Activated CD4-positive, alpha-beta T cell treated with anti-CD3 and anti-CD28 coated beads for 24 hours (primary cell): ENCODE measurements around the gene WDR55.
A peak's percentile ranks its signal among the peaks of the same experiment; 100 is the strongest.
"Not testable (repeated sequence)": the region's sequence is repeated elsewhere in the genome, so short reads cannot be mapped to it uniquely, and the experiment has no call there.

Source experiments
- DNase-seq, 2 donors: peaks; one replicate each; pipeline ENCODE4 v3.0.0-alpha.2; 2020; ENCODE audit warnings: low read depth in 2 of 2

Gene WDR55

DNA sequence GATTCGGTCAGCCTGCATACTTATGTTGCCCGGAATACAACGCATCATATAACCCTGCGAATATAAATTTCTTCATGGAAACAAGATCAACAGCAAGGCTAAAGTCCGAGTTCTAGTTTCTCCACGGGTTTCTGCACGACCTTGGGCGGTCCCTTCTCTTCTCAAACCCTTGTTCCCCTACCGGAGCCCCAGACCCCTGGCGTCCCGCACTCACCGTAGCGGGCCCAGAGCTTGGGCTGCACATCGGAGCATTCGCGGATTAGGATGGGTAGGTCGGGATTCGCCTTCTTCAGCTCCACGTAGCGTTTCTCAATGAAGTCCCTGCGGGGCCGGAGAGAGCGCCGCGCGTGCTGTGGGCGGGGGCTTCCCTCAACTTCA is 17.7 kb upstream of the WDR55 start:
- DNase-seq: no peak

DNA sequence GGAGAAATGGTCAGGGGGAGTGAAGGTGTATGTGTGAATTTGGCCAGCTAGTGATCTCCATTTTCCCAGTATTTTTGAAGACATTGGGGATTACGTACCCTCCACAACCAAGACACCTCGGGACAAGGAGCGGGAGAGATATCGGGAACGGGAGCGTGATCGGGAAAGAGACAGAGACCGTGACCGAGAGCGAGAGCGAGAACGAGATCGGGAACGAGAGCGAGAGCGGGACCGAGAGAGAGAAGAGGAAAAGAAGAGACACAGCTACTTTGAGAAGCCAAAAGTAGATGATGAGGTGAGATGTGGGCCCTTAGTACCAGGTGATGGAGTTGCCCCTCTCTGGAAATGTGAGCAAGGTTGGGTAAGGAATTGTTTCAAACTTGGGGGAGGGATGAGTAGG is 5.8 kb upstream of the WDR55 start:
- DNase-seq: no peak

DNA sequence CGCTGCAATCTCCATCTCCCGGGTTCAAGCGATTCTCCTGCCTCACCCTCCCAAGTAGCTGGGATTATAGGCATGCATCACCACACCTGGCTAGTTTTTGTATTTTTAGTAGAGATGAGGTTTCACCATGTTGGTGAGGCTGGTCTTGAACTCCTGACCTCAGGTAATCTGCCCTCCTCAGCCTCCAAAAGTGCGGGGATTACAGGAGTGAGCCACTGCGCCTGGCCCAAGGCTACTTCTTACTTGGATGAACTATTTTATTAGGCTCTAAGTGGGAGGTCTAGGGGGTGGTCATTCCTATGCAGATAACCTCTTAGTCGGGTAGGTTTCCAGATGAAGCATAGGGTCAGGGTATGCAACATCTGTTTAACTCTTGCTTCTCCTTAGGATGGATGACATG is 4.3 kb upstream of the WDR55 start:
- DNase-seq: not testable (repeated sequence)

DNA sequence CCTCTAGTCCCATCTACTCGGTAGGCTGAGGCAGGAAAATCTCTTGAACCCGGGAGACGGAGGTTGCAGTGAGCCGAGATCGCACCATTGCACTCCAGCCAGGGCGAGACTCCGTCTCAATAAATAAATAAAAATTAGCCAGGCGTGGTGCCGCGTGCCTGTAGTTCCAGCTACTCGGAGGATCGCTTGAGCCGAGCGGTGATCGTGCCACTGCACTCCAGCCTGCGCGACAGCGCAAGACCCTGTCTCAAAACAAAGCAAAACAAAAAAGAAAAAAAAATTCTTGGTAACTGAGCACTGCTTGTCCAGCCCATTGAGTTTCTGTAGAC is 710 bp upstream of the WDR55 start:
- DNase-seq: no peak

DNA sequence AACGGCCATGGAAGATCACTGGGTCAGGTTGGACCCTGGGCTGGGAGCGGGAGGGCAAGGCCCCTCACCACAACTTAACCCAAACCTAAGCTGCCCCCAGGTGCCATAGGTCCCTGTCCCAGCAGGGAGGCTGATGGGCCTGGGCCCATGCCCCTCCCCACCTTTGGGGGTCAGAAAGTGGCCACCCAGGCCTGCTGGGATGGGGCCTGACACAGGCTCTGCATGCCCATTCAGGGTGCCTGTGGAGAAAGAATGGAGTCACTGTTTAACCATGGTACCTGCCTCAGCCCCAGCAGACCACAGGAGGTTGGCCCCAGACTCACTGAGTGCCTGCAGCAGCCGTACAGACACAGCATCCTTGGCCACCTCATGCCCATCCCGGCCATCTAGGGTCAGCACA is 6.3 kb downstream of the WDR55 start:
- DNase-seq: not testable (repeated sequence)

GRCh38 chr5:140671472-140672125 is 6.9 kb downstream of the WDR55 start:
- DNase-seq: no peak

GRCh38 chr5:140672455-140673186 is 7.9 kb downstream of the WDR55 start:
- DNase-seq: no peak

GRCh38 chr5:140673187-140673976 is 8.7 kb downstream of the WDR55 start, which contains the start of gene DND1:
Gene DND1 (minus strand): TSS chr5:140673576. CDS start chr5:140673542, 34 bp downstream.
- DNase-seq: no peak

DNA sequence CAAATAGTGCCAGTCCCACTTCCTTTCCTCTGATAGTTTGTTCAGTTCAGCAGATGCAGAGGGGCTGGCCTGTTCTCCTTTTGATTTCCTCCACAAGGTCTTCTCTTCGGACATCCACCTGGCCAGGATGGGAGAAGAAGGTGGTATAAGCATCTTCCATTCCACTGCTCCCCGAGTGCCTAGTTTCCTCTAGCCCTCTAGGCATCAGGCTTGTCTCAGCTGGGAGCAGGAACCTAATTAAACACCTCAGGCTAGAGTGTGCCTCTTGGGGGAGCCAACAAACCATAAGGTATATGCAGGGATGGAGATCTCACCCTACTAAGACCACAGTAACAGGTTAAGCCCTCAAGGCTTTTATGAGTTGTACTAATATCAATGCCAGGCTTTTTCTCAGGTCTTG is 9.5 kb downstream of the WDR55 start:
- DNase-seq: no peak

DNA sequence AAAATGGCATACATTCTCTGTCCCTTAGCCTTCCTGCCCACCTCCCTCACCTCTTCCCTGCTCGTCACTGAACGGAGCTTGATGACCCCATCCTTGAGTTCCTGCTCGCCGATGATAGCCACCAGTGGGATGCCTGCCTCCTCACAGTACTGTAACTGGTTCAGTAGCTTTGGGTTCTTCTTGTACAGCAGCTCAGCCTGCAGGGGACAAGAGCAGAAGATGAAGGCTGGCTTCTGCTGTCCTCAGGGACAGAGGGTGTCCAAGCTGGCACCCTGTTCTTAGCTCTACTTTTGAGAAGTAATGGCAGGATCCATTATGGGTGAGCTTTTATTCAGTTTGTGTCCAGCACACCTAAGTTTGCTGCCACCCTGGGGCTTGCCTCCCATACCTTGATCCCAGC is 9.9 kb downstream of the WDR55 start:
- DNase-seq: no peak

DNA sequence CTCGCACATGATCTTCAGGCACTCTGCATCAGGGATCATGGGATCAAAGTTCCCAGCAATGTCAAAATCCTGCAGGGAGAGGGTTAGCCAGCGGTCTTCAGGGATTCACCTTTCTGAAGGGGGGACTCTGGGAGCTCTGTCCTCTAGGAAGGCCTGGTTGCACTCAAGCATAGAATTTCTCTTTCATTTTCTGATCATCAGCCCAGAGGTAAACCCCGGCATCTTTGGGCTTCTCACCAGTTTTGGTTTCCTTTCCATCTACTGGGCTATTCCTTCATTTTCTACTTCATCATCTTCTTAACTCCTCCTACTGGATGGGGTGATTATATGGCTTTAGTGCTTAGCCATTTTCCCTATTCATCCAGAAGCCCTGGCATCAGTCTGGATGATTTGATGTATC is 13.2 kb downstream of the WDR55 start:
- no peak for DNase-seq

- DNase-seq: no peak
Observed at GRCh38 chr5:140678993-140679392, 14.3 kb downstream of the WDR55 start.

GRCh38 chr5:140690376-140690932 is 25.8 kb downstream of the WDR55 start:
- DNase-seq: no peak

GRCh38 chr5:140690941-140691924 is 26.5 kb downstream of the WDR55 start, which contains the start of the genes HARS1 and HARS2:
Gene HARS1 (minus strand): TSS chr5:140691370. CDS start chr5:140691304, 66 bp downstream.
Gene HARS2 (plus strand): TSS chr5:140691455. CDS start chr5:140691649, 194 bp downstream.
- peak; percentile 75 to 77 for DNase-seq

DNA sequence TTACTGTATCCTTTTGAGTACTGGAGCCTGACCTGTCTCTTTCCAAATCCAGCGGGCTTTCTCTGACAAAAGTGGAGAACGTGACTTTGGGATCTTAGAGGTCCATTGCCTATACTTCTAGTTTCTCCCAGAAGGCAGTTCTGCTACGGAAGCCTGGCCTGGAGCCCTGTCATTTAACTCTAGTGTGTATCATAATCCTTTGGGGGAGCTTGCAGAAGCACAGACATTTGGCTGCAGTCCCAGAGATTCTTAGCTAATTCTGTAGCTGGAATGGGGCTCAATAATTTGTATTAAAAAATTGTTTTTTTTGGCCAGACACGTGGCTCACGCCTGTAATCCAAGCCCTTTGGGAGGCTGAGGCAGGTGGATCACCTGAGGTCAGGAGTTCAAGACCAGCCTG is 29.6 kb downstream of the WDR55 start:
- DNase-seq: no peak

- DNase-seq: no peak
Observed at GRCh38 chr5:140696891-140697492, 32.3 kb downstream of the WDR55 start.

- DNase-seq: peak; percentile 79 to 87
Observed at GRCh38 chr5:140700177-140701144, 35.8 kb downstream of the WDR55 start, which contains the start of gene ZMAT2. Gene ZMAT2 (plus strand): TSS chr5:140700447. CDS start chr5:140700461, 14 bp downstream.

- no peak for DNase-seq
Observed at GRCh38 chr5:140707812-140708211, 43.1 kb downstream of the WDR55 start.

GRCh38 chr5:140708787-140709186 is 44.1 kb downstream of the WDR55 start:
- DNase-seq: not testable (repeated sequence)
